Stimulated activated CD4-positive, alpha-beta T cell treated with anti-CD3 and anti-CD28 coated beads, Interleukin-4, amount 100 ng/mL, for 1 hour (primary cell): ENCODE data around the gene PABPC1L.

ENCODE experiments used
- DNase-seq: peaks from one replicate; pipeline ENCODE4 v3.0.0-alpha.2; 2020

Gene PABPC1L

GRCh38 chr20:44946271-44946852, 36.5 kb downstream of the PABPC1L start:
- DNase-seq = no peak

- DNase-seq = no peak
These were observed 38.2 kb downstream of the PABPC1L start for GRCh38 chr20:44948107-44948506.

GRCh38 chr20:44948513-44948912, 38.7 kb downstream of the PABPC1L start:
- DNase-seq = no peak

GRCh38 chr20:44950368-44950767, 40.5 kb downstream of the PABPC1L start:
- no peak for DNase-seq

GRCh38 chr20:44952731-44953130, 42.9 kb downstream of the PABPC1L start:
- DNase-seq = no peak

- DNase-seq = no peak
These were observed 44.4 kb downstream of the PABPC1L start for GRCh38 chr20:44954211-44954610.

GRCh38 chr20:44955270-44955669, 45.4 kb downstream of the PABPC1L start:
- no peak for DNase-seq

GRCh38 chr20:44956410-44956809, 46.5 kb downstream of the PABPC1L start:
- no peak for DNase-seq

GRCh38 chr20:44958276-44958675, 48.4 kb downstream of the PABPC1L start:
- no peak for DNase-seq

GRCh38 chr20:44959082-44959637, 49.3 kb downstream of the PABPC1L start:
- no peak for DNase-seq

GRCh38 chr20:44959638-44960102, 49.8 kb downstream of the PABPC1L start:
- DNase-seq = peak; percentile 78

- DNase-seq = peak; percentile 98
These were observed 50.4 kb downstream of the PABPC1L start, which contains the start of gene TOMM34 for GRCh38 chr20:44960103-44960852. TSS of gene TOMM34 (minus strand) at chr20:44960397. CDS start at chr20:44960333, 64 bp downstream.

- no peak for DNase-seq
These were observed 51.4 kb downstream of the PABPC1L start for GRCh38 chr20:44961011-44961869.

GRCh38 chr20:44961870-44962267, 52.0 kb downstream of the PABPC1L start:
- no peak for DNase-seq

- DNase-seq = no peak
These were observed 52.6 kb downstream of the PABPC1L start for GRCh38 chr20:44962483-44962882.

GRCh38 chr20:44963325-44964215, 53.7 kb downstream of the PABPC1L start:
- DNase-seq = no peak

- no peak for DNase-seq
These were observed 55.8 kb downstream of the PABPC1L start for GRCh38 chr20:44965651-44966029.

- peak; percentile 94 for DNase-seq
These were observed 56.4 kb downstream of the PABPC1L start, which contains the start of gene STK4 for GRCh38 chr20:44966030-44966961. TSS of gene STK4 (plus strand) at chr20:44966512. CDS start at chr20:44966569, 57 bp downstream.

GRCh38 chr20:44967207-44967807, 57.4 kb downstream of the PABPC1L start:
- DNase-seq = no peak

- DNase-seq = no peak
These were observed 59.5 kb downstream of the PABPC1L start for GRCh38 chr20:44969300-44969894.
